ENCODE measurements around the gene MSH2. TPM values are rescaled to one million over a fixed set of nuclear protein-coding genes. Genes with fewer than 3 reads are reported as not detected.

The MSH2 gene
- total RNA-seq, 1 donor from 2014 or later: 63.3 TPM

DNA sequence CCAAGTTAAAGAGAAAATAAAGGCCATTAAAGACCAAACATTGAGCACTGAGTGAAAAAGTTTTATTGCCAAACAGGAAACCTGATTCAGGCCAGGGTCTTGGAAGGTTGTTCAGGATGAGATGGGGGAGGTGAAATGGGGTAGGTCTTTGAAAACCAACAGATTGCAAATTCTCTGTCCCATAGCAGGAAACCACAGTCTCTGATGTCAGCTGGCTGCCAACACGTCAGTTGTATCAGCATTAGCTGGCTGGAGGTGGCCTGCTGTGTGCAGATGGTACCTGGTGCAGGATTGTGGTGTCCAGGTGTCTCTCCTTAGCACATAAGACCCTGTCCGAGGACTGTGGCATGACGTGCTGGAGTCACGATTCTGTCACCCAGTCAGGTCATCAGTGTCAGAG is 106.3 kb downstream of the MSH2 start:
- DNase-seq (ENCODE audit: low spot score, unreplicated experiment): no peak
- no peak overlapping the region for H3K4me3 Mint-ChIP-seq (ENCODE audit: low read depth)
- H3K36me3 Mint-ChIP-seq (ENCODE audit: insufficient read depth): peaks cover 3% of the 10 kb centered on the region
- H3K27me3 Mint-ChIP-seq: no peaks in the 10 kb centered on the region
- H3K27ac Mint-ChIP-seq: no peak overlapping the region
- TF ChIP-seq CTCF (IDR thresholded peaks at IDR 0.05; ENCODE audit: unreplicated experiment): no peak
- H3K9me3 Mint-ChIP-seq (ENCODE audit: low read depth): peaks cover 9% of the 10 kb centered on the region
- H3K4me1 Mint-ChIP-seq (ENCODE audit: low read depth): no peaks in the 10 kb centered on the region

GRCh38 chr2:47509821-47510385 is 106.9 kb downstream of the MSH2 start:
- Mint-ChIP-seq H3K4me1 (ENCODE audit: low read depth) (no peaks in the 10 kb centered on the region), H3K27me3 (no peaks in the 10 kb centered on the region), H3K36me3 (ENCODE audit: insufficient read depth) (peaks cover 3% of the 10 kb centered on the region), H3K4me3 (ENCODE audit: low read depth) (no peak overlapping the region), H3K27ac (no peak overlapping the region), H3K9me3 (ENCODE audit: low read depth) (peaks cover 7% of the 10 kb centered on the region)
- no peak for TF ChIP-seq CTCF (IDR thresholded peaks at IDR 0.05; ENCODE audit: unreplicated experiment)
- no peak for DNase-seq (ENCODE audit: low spot score, unreplicated experiment)

- Mint-ChIP-seq H3K9me3 (ENCODE audit: low read depth) (peaks cover 1% of the 10 kb centered on the region), H3K4me1 (ENCODE audit: low read depth) (no peaks in the 10 kb centered on the region), H3K27me3 (no peaks in the 10 kb centered on the region), H3K36me3 (ENCODE audit: insufficient read depth) (peaks cover 3% of the 10 kb centered on the region), H3K27ac (no peak overlapping the region), H3K4me3 (ENCODE audit: low read depth) (no peak overlapping the region)
- no peak for TF ChIP-seq CTCF (IDR thresholded peaks at IDR 0.05; ENCODE audit: unreplicated experiment)
- DNase-seq (ENCODE audit: low spot score, unreplicated experiment): no peak
Measured at GRCh38 chr2:47510745-47511144, 107.8 kb downstream of the MSH2 start.

- TF ChIP-seq CTCF (IDR thresholded peaks at IDR 0.05; ENCODE audit: unreplicated experiment): no peak
- Mint-ChIP-seq H3K4me3 (ENCODE audit: low read depth) (no peak overlapping the region), H3K36me3 (ENCODE audit: insufficient read depth) (peaks cover 3% of the 10 kb centered on the region), H3K27me3 (no peaks in the 10 kb centered on the region), H3K9me3 (ENCODE audit: low read depth) (no peaks in the 10 kb centered on the region), H3K27ac (no peak overlapping the region), H3K4me1 (ENCODE audit: low read depth) (peaks cover 3% of the 10 kb centered on the region)
- DNase-seq (ENCODE audit: low spot score, unreplicated experiment): no peak
Measured at GRCh38 chr2:47512581-47513083, 109.7 kb downstream of the MSH2 start.

DNA sequence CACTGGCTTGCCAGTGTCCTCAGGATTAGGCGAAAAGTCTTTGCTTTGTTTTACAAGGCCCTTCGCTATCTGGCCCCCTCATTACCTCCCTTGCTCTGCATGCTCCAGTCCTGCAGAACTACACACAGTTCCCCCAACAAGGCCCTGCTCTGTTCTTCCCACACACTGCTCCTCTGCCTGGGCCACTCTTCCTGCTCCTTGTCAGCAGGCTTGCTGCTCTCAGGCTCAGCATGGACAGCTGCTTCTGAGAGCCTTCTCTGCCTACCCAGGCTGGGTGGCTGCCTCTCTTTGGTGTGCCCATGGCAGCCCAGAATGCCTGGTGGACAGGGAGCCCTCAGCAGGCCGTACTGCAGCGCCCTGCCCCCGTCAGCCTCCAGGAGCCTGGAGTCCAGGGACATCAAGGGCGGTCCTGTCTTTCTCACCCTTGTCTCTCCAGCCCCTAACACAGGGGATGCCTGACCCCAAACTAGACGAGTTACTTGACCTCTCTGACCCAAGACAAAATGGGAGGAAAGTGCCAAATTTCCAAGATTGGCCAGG is 111.1 kb downstream of the MSH2 start:
- Mint-ChIP-seq H3K27me3 (no peaks in the 10 kb centered on the region), H3K4me1 (ENCODE audit: low read depth) (peaks cover 3% of the 10 kb centered on the region), H3K4me3 (ENCODE audit: low read depth) (no peak overlapping the region), H3K9me3 (ENCODE audit: low read depth) (no peaks in the 10 kb centered on the region), H3K36me3 (ENCODE audit: insufficient read depth) (peaks cover 3% of the 10 kb centered on the region), H3K27ac (no peak overlapping the region)
- no peak for TF ChIP-seq CTCF (IDR thresholded peaks at IDR 0.05; ENCODE audit: unreplicated experiment)
- DNase-seq (ENCODE audit: low spot score, unreplicated experiment): no peak
